ENCODE results near the gene GARNL3.

The GARNL3 gene, protein sequence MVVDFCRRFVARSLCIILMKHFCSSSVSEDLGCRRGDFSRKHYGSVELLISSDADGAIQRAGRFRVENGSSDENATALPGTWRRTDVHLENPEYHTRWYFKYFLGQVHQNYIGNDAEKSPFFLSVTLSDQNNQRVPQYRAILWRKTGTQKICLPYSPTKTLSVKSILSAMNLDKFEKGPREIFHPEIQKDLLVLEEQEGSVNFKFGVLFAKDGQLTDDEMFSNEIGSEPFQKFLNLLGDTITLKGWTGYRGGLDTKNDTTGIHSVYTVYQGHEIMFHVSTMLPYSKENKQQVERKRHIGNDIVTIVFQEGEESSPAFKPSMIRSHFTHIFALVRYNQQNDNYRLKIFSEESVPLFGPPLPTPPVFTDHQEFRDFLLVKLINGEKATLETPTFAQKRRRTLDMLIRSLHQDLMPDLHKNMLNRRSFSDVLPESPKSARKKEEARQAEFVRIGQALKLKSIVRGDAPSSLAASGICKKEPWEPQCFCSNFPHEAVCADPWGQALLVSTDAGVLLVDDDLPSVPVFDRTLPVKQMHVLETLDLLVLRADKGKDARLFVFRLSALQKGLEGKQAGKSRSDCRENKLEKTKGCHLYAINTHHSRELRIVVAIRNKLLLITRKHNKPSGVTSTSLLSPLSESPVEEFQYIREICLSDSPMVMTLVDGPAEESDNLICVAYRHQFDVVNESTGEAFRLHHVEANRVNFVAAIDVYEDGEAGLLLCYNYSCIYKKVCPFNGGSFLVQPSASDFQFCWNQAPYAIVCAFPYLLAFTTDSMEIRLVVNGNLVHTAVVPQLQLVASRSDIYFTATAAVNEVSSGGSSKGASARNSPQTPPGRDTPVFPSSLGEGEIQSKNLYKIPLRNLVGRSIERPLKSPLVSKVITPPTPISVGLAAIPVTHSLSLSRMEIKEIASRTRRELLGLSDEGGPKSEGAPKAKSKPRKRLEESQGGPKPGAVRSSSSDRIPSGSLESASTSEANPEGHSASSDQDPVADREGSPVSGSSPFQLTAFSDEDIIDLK

DNA sequence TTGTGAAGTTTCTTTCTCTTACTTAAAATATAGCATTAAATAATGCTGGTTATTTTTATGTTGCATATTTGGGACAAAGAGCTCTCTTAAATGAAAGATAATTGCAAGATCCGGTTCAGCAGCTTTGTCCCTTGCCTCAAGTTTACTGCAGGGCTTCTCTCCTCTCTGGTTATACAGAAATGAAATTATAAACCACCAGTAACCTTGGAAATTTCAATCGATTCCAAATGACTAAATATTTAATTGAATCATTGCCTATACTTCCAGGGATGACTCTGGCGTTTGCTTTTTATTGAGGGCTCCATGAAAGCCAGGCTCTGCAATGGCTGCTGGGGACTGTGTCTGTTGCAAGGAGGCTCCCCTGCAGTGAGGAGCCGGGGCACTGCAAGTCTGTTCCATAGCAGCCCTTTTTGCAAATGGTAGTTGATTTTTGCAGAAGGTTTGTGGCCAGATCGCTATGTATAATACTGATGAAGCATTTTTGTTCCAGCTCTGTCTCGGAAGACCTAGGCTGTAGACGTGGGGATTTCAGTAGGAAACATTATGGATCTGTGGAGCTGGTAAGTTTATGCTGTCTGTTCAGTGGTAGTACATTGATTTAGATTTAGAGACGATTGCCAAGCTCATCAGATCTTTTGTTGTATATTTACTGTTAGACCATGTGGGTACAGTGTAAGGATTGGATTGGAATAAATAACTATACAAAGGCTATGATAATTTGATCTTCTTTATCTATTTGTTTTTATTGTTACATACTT is at the start of gene GARNL3:
GARNL3 (plus strand) TSS at position 313 of the 758 bp plus-strand sequence; CDS start at position 417, 104 bp downstream.
- DNase-seq (ENCODE audit: low read depth) = no peak

DNA sequence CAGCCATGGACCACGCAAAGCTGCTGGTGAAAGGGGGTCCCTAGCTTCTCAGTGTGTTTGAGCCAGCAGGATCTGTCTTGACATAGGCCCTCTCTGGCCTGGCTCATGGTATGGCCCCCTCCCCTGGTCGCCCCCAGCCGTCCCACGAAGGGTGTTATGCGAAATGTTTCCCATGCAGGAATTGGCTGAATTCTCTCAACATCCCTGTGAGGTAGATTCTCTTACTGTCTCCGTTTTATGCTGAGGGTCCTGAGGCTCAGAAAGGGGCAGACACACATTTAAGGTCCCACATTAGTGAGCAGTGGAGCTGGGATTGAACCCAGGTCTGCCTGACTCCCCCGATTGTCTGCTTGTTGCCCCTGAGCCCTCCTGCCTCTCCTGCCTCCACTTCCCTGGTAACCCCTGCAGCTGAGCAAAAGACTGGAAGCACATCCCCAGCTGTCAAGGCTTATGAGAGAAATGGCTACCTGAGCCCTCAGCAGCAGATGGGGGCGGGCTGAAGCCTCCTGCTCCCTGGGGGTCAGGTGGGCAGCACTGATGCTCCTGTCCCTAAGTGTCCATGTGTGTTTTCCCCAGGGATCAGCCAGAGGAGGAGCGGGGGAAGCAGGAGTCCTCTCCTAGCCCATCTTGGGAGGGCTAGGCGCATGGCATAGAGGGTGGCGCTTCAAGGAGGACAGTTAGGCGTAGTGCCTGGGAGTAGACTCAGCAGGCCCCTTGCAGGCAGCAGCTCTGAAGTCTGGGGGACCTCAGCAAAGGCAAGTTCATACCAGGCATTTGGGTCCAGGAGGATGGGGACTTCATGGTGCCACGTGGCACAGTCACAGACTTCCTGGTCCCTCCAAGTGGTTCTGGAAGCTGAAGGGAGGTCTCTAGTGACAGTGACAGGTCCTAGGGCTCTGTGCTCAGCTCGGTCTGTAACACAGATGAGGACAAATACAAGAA is 49.0 kb upstream of the GARNL3 start:
- DNase-seq (ENCODE audit: low read depth) = no peak

DNA sequence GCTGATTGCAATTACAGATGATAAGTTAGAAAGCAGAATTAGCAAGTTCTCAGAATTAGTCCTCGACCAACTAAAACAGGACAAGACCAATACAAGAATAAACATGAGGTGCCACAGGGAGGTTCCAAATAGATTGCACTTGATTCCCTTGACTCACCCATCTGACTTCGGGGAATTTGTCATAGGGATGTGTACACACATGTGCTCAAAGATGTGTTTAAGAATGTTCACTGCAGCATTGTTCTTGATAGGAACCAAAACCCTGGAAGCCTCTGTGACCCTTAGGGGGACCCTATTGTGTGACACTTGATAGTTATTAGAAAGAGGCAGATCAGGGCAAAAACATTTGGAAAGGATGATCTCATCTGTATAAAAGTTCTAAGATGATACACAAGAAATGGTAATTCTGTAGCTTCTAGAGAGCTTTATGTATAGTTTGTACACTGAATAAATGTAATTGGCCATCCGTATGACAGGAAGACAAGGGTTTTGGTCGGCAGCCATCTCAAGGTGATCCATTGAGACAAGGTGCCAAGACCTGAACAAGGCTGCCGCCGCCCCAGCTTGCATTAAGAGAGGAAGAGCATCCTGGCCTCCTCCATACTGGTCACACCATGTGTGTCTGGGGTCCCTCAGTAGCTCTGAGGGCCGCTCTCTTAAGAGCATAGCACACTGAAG is 48.2 kb upstream of the GARNL3 start:
- DNase-seq (ENCODE audit: low read depth) = no peak

DNA sequence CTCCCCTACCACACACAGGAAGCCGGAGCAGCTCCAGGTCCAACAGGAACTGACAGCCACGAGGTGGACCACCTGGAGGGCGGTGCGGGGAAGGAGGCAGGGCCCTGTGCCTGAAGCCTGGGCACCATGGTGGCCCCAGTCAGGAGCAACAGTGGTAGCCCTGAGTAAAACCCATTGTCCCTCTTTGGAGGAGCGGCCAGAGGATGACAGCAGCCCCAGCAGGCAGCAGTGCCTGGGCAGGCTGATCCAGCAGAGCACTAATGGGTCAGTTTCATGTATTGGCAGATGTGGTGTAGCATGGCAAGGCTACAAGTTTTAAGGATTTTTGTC is 47.7 kb upstream of the GARNL3 start:
- no peak for DNase-seq (ENCODE audit: low read depth)

DNA sequence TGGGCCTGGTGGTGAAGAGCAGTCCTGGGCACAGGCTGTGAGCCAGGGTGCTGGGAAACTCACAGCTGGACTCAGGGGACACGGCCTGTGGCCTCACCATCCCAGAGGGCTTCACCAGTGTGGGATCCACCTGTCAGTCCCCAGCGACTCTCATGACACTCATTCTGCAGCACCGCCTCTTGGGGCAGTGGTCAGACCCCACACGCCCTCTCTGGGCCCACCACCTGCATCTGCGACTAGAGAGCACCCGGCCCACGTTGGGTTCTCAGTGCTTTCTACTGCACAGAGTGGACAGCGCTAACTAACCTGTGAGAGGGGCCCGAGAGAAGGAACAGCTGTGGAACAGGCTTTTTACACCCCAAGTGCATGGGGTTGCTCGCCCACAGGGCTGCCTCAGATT is 45.8 kb upstream of the GARNL3 start:
- DNase-seq (ENCODE audit: low read depth) = no peak

DNA sequence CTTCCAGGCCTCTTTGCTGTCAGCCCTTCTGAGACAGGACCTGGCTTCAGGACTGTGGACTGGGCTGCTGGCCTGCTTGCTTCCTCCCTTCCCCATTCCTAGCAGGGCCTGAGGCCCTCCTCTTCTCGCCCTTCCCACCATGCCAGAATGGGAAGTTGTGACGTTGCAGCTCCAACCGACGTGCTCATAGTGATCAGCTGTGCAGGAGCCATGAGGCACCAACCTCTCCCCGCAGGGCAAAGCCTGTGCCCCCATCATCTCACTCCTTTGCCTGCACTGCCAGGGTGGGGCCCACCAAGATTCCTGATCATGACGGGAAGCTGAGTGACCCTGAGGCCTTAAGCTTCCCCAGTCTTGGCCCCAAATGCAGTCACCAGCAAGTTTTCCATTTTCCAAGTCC is 45.1 kb upstream of the GARNL3 start:
- DNase-seq (ENCODE audit: low read depth) = no peak

DNA sequence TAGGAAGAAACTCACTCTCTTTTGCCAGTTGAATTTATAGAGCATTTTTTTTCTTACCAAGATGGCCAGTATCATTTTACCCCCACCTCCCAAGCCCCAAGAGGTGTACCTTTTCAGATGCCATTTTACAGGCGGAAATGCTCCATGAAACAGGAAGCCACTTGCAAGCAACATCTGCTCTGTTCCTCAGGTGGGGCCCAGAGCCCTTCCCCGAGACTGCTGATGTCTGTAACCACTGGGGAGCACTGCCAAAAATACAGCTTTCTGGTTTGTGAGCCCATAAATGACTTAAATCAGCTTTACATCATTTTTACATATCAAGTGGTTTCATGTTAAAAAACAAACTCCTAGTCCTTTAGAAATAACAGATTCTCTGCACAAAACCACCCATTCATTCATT is 42.9 kb upstream of the GARNL3 start:
- no peak for DNase-seq (ENCODE audit: low read depth)

DNA sequence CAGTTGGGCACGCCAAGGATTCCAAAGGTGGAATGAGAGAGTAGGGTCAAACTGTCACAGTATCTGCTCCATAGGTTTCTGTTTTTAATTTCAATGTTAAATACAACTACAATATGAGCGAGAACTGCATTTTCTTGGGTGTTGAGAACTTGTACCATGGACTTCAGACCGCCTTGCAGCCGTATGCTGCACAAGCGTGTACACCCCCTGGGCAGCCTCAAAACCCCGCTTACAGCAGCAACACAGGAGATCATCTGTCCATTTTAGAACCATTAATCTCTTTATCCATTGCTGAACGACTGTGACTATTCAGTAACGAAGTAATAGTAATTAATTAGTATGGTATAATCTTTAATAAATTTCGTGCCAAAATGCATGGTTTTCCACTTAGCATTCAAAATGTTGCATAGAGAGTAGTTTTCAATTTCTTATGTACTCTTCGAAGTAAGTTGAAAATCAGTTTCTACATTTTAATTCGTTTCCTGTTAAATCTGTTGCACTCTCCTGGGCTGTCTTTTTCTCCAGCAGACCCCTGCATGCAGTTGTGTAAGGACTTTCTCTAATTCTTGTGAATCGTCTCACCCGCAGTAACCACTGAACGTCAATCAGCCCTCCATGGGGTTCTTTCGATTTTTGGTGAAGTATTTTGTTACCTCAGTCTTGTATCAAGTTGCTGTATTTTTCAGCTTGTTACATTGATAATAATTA is 42.0 kb upstream of the GARNL3 start:
- no peak for DNase-seq (ENCODE audit: low read depth)

DNA sequence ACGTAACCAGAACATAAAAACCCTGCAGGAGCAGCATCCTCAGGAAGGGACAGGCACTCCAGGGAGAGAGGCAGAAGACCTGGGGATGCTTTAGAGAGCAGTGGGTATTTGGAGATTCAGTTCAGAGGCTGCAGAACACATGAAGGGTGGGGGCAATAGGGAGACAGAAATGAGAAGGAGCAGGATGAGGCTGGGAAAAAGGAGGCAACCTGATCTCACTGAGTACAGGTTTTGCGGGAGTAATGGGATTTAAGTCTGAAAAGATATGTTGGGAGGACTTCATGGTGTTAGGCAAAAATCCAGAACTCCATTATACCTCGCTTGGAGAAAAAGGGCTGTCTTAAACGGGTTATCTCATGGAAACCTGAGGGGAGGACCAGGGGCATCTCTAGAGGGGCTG is 41.3 kb upstream of the GARNL3 start:
- no peak for DNase-seq (ENCODE audit: low read depth)

DNA sequence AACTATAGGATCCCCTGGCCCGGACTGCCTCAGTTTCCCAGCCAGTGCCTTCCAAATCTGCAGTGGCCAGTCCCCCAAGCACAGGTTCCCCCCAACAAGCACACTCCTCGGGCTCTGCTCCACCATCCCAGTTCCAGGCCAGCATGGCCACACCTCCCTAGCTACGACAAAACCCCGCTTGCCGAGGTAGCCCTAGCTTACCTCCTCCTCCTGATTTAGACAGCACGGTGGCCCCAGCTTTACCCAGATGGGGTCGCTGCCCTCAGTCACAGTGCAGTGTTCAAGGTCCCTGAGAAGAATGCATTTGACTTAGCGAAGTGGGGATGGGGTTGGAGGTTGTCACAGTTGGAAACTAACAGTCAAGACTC is 40.8 kb upstream of the GARNL3 start:
- DNase-seq (ENCODE audit: low read depth) = no peak

DNA sequence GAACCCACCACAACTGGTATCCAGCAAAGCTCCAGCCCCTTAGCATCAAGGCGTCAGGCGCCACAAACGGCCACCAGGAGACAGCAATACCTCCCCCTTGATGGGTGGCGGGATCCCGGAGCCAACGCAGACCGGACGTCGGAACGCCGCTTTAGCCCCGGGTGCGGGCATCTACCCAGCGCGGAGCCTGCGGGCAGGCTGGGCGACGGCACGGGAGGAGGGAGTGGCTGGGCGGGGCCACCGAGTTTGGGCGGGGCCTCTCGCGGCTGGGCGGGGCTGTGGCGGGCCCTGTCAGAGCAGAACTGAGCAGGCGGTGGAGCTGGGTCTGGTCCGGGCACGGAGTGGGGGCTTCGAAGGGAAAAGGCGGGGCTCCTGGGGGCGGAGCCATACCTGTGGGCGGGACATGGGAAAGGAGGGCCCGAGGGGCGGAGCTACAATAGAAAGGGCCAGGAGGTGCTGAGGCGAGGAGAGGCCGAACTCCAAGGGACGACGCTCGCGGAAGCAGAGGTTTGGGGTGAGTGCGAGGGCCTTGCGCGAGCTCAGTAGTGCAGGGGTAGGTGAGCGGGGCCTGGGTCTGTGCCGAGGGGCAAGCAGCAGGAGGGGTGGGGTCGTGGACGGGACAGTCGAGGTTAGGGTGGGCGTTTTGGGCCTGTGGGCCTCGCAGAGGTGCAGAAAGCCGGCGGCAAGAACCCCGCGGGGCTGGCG is 40.2 kb upstream of the GARNL3 start:
- DNase-seq (ENCODE audit: low read depth) = no peak

DNA sequence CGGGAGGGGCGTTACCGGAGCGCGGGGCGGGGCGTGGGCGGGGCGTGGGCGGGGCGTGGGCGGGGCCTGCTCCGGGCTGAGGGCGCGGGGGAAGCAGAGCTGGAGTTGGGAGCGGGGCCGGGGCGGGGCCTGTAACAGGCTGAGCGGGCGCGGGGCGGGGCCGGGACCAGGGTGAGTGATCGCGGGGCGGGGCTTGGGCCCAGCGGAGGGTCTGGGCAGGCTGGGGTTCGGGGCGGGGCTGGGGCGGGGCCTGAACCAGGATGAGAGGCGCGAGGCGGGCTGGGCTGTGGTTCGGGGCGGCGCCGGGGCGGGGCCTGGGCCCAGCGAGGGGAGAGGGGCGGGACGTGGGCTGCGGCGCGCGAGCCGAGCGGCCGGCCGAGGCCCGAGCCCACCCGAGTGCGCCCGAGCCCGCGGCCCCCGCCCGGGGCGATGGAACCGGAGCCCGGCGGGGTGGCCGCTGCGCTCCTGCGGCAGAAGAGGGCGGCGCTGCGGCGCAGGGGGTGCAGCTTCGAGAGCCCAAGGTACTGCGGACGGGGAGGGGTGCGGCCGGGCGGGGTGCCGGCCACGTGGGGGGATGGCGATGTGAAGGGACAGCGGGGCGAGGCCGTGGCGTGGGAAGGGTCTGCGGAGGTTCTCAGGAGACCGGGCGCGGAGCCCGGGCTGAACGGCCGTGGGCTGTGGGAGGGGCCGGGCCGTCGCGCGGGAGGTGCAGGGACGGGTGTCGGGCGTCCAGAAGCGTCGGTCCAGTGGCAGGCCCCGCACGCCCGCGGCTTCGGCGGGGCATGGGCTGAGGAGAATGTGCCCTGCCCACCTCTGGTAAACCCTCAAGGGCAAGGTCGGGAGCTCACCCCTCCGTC is 39.5 kb upstream of the GARNL3 start:
- peak; percentile 35 for DNase-seq (ENCODE audit: low read depth)

DNA sequence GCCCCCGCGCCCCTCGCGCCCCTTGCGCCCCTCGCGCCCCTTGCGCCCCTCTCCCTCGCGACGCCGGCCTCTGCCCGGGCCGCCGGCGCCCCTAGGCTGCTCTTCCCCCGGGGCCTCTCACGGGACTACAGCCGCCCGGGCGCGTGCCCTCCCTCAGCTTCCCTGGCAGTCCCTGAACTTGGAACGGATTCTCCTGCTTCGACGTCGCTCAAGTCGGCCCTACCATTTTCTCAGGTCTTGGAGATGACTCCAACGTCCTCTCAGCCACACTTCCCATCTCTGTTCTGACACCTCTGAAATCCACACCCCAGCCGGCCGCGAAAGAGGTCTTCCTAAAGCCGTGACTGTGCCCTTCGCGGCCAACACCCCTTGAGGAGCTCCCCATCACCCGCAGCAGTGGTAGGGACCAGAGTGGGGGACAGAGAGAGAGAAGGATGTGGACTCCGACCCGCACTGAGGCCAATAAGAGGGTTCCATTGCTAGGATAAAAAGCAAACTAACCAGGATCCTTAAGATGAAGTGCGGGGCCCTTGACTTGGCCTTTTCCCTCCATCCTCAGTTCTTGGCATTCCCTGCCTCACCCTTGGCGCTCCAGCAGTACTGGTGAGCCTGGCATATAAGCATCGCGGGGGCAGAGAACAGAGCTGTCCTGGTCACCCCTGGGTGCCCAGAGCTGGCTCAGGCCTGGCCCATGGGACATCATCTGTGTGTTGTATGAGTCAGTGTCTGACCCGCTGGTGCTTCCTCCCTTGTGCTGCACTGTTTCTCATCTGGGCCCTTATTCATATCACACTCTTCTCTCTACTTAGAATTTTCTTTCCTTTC is 38.6 kb upstream of the GARNL3 start:
- DNase-seq (ENCODE audit: low read depth) = no peak

DNA sequence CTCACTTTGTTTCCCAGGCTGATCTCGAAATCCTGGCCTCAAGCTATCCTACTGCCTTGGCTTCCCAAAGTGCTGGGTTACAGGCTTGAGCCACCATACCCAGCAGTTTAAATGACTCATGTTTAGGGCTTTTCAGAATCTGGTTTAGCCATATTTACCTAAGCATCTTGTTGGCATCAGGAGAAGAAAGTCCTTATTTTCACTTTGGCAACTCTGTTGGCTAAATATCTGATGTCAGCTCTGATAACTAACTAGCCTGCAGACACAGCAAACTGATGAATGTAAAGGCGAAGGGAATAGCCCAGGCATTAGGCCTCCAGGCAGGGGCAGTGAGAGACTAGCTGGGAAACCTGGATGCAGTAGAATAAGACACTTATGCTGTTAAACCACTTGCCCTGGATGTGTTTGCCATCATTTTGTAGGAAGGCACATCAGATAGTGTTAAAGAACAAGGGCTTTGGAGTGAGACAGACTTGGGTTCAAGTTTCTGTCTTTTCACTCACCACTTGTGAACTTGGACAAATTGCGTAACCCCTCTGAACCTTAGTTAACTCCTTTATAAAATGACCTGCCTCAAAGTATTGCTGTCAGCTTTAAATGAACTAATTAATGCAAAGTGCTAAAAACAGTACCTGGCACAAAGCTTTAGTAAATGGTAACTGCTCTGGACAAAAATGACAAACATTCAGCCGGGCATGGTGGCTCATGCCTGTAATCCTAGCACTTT is 34.7 kb upstream of the GARNL3 start:
- no peak for DNase-seq (ENCODE audit: low read depth)

DNA sequence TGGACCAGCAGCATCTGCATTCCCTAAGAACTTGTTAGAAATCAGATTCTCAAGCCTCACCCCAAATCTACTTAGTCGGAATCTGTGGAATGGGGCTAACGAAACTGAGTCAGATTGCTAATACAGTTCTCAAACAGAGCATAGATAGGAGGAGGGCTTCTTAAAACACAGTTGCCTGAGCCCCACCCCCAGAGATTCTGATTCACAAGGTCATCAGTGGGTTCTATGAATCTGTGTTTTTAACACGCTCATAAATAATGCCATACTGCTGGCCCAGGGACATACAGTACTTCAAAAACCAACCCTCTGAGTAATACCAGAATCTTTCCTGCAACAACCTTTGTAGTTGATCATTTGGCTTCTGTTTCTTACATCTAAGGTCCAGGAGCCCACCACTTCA is 32.9 kb upstream of the GARNL3 start:
- DNase-seq (ENCODE audit: low read depth) = no peak

DNA sequence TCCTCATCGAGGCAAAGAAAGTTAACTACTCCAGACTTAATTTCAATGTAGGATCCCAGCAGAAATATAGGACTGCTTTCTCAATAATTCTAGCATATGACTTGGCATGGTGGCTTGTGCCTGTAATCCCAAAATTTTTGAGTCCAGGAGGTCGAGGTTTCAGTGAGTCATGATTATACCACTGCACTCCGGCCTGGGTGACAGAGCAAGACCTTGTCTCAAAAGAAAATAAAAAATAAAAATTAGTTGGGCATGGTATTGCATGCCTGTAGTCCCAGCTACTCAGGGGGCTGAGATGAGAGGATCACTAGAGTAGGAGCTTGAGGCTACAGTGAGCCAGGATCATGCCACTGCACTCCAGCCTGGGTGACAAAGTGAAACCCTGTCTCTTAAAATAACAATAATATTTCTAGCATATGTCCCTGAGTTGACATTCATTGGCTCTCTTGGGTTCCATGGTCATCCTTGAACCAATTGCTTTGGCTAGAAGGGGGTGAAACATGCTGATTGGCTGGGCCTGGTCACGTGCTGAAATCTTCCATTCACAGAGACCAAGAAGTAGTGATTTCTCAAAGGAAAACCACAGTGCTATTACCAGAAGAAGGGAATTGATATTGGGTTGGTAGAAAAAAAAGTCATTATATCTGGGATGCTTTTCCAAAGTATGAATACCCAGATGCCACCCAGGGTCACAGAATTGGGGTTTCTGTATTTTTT is 31.6 kb upstream of the GARNL3 start:
- DNase-seq (ENCODE audit: low read depth) = no peak

Measured in GM04504 (cell line).